Kidney (tissue), 14 donors: Measurements from ENCODE around the gene LLGL2. TPM values are rescaled to one million over a fixed set of nuclear protein-coding genes. Genes with fewer than 3 reads are reported as not detected.
A peak's percentile ranks its signal among the peaks of the same experiment; 100 is the strongest.

ENCODE experiments used
- DNase-seq, 5 donors: peaks; one replicate each; pipeline ENCODE4 v3.0.0-alpha.2; 2013 to 2020
- FAIRE-seq: peaks from 2 replicates; lab custom pipeline; 2012; peaks lifted over from hg19 to GRCh38; lab: Jason Lieb, UNC
- H3K27ac ChIP-seq, 2 donors: one replicate each; pipeline ENCODE4 v1.7.0; 2013; ENCODE audit warnings: low read depth in 2 of 2, low read length in 2 of 2, inconsistent platforms in 1 of 2
- H3K27me3 ChIP-seq: one replicate; pipeline ENCODE4 v1.7.1; 2013; ENCODE audit warnings: low read length, inconsistent platforms; ENCODE audit not compliant: control insufficient read depth, insufficient read depth
- H3K36me3 ChIP-seq, 3 donors: one replicate each; pipeline versions ENCODE4 v1.7.0 to v1.7.1; 2013; ENCODE audit warnings: low read length in 3 of 3, control low read depth in 1 of 3, inconsistent platforms in 1 of 3; ENCODE audit not compliant: insufficient read depth in 3 of 3, control insufficient read depth in 2 of 3
- H3K4me1 ChIP-seq, 3 donors: one replicate each; pipeline versions ENCODE4 v1.7.0 to v1.7.1; 2013; ENCODE audit warnings: low read length in 3 of 3, inconsistent platforms in 1 of 3, low read depth in 1 of 3; ENCODE audit not compliant: control insufficient read depth in 2 of 3, insufficient read depth in 2 of 3
- H3K4me3 ChIP-seq, 3 donors: one replicate each; pipeline versions ENCODE4 v1.7.0 to v1.8.1; 2013; ENCODE audit warnings: low read length in 3 of 3, control low read depth in 1 of 3, inconsistent platforms in 1 of 3
- H3K9ac ChIP-seq, 3 donors: one replicate each; pipeline versions ENCODE4 v1.7.0 to v1.7.1; 2013; ENCODE audit warnings: low read length in 3 of 3, control low read depth in 1 of 3, inconsistent platforms in 1 of 3
- H3K9me3 ChIP-seq, 3 donors: one replicate each; pipeline versions ENCODE4 v1.7.0 to v1.7.1; 2013; ENCODE audit warnings: low read length in 3 of 3, control low read depth in 1 of 3, inconsistent platforms in 1 of 3; ENCODE audit not compliant: control insufficient read depth in 2 of 3, insufficient read depth in 1 of 3
- intact Hi-C: fragments of 100-400 bp; cut with DNase I; formaldehyde crosslinking; loops from one replicate; pipeline ENCODE4 v1.11.1; 2022
- polyA plus RNA-seq: library from polyadenylated mRNA; stranded (reverse); fragments of 350-450 nt; fragmentation: Illumina TruSeq; extraction: RNeasy Lipid Tissue Mini Kit (QIAGEN cat#74804); gene quantifications from one replicate; pipeline ENCODE4 v1.2.3, GENCODE V29; 2014; ENCODE audit warnings: low read depth, low replicate concordance; ENCODE audit not compliant: insufficient read depth
- total RNA-seq: library from RNA; stranded (reverse); fragmentation: NEBNext Ultra II Directional; extraction: Animal tissue kit (Norgen Biotek cat#: 25700); gene quantifications from one replicate; pipeline ENCODE4 v1.2.1, GENCODE V29; 2021
- TF ChIP-seq, protein P1 (sequence below): IDR thresholded peaks from 3 replicates; pipeline ENCODE4 v1.5.1; 2012; ENCODE audit warnings: mild to moderate bottlenecking, moderate library complexity, borderline replicate concordance; ENCODE audit not compliant: insufficient read depth; ENCODE audit errors: extremely low read depth
- donor health status: control.
- donor health status: control.
- donor health status: control.
- donor health status: control.
- donor health status: control.
- donor health status: DM: yes; HTN: yes; CAD: no.
- donor health status: Normal renal cell carcinoma (clear cell type).

LLGL2 gene
- total and polyA plus RNA-seq, 2 donors from 2014 or later = 181 to 262 TPM

DNA sequence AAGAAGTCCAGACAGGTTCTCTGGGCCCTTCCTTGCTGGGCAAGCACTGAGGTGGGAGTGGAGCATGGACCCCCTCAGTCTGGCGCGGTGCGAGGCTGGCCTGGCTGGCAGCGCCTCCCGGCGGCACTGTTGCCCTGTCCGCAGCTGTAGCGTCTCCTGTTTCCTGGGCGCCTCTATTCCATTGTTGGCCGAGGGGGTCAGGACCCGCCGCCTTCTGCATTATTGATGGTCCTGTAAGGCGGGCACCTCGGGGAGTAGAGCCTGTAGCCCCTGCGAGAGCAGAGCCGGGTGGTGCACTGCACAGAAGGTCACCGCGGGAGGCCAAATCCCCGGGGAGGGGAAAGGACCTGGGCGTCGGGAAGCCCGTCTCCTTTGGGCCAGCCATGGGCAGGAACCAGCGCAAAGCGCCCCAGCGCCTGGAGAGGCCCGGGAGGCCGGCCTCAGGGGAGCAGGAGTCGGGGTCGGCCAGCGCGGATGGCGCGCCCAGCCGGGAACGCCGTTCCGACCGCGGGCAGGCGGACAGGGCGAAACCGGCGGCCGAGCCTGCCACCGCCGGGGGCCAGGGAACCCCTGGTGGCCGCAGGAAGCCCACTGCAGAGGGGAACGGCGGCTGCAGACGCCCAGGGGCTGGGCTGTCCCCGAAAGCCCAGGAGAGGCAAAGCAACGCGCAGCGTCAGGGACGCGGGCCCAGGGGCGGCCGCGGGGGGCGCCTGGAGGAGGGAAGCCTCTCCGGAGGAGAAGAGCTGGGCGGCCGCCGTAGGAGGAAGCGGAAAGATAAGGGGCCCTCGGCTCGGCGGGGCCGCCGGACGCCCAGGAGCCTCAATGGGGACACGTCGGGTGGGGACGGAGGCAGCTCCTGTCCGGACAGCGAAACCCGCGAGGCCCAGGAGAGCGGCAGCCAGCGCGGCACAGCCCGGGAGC is 62.4 kb downstream of the LLGL2 start, which contains the start of gene MYO15B:
TSS of gene MYO15B (plus strand) at position 126 of the 921 bp plus-strand sequence. CDS start at position 384, 258 bp downstream.
- Histone ChIP-seq H3K9ac (peak within 1 kb of the TSS in 2 of 3 donors; percentile 37 to 71), H3K9me3 (no peaks in the 10 kb centered on the region), H3K27me3 (no peaks in the 10 kb centered on the region), H3K4me3 (peak within 1 kb of the TSS; percentile 6 to 60 (median 44)), H3K36me3 (peaks cover 0 to 8% (median 0%) of the 10 kb centered on the region in 3 donors), H3K27ac (peak within 1 kb of the TSS; percentile 82 to 94), H3K4me1 (peaks cover 0 to 9% (median 3%) of the 10 kb centered on the region in 3 donors)
- intact Hi-C loops = no loop called here
- peak; percentile 85 to 92 (median 87) for DNase-seq
- TF ChIP-seq, protein P1, sequence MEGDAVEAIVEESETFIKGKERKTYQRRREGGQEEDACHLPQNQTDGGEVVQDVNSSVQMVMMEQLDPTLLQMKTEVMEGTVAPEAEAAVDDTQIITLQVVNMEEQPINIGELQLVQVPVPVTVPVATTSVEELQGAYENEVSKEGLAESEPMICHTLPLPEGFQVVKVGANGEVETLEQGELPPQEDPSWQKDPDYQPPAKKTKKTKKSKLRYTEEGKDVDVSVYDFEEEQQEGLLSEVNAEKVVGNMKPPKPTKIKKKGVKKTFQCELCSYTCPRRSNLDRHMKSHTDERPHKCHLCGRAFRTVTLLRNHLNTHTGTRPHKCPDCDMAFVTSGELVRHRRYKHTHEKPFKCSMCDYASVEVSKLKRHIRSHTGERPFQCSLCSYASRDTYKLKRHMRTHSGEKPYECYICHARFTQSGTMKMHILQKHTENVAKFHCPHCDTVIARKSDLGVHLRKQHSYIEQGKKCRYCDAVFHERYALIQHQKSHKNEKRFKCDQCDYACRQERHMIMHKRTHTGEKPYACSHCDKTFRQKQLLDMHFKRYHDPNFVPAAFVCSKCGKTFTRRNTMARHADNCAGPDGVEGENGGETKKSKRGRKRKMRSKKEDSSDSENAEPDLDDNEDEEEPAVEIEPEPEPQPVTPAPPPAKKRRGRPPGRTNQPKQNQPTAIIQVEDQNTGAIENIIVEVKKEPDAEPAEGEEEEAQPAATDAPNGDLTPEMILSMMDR = peak; percentile 33
- no peak for FAIRE-seq

DNA sequence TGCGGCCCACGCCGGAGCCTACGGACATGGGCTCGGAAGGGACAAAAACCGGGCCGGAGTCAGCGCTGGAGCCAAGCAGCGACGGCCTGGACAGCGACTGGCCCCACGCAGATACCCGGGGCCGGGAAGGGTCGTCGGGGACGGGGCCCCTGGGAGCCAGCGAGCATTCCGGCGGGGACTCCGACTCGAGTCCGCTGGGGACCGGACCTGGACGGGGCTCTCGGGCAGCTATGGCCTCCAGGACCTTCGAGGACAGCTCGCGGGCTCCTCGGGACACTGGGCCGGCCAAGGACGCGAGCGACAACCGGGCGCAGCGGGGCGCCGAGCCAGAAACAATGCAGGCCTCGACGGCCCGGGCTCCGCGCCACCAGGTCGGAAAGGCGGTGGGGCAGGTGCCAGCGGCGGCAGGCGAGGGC is 63.1 kb downstream of the LLGL2 start:
- TF ChIP-seq, protein P1 = no peak
- intact Hi-C loops = no loop called here
- no peaks in the 10 kb centered on the region for H3K9me3 ChIP-seq
- no peak for FAIRE-seq
- peaks cover 0 to 8% (median 0%) of the 10 kb centered on the region in 3 donors for H3K36me3 ChIP-seq
- peak overlapping the region; percentile 82 to 94 for H3K27ac ChIP-seq
- peak in 2 of 5 donors; percentile 77 to 84 for DNase-seq
- peaks cover 0 to 9% (median 3%) of the 10 kb centered on the region in 3 donors for H3K4me1 ChIP-seq
- peak overlapping the region in 2 of 3 donors; percentile 22 to 71 for H3K9ac ChIP-seq
- H3K27me3 ChIP-seq = no peaks in the 10 kb centered on the region
- peak overlapping the region; percentile 6 to 60 (median 24) for H3K4me3 ChIP-seq

DNA sequence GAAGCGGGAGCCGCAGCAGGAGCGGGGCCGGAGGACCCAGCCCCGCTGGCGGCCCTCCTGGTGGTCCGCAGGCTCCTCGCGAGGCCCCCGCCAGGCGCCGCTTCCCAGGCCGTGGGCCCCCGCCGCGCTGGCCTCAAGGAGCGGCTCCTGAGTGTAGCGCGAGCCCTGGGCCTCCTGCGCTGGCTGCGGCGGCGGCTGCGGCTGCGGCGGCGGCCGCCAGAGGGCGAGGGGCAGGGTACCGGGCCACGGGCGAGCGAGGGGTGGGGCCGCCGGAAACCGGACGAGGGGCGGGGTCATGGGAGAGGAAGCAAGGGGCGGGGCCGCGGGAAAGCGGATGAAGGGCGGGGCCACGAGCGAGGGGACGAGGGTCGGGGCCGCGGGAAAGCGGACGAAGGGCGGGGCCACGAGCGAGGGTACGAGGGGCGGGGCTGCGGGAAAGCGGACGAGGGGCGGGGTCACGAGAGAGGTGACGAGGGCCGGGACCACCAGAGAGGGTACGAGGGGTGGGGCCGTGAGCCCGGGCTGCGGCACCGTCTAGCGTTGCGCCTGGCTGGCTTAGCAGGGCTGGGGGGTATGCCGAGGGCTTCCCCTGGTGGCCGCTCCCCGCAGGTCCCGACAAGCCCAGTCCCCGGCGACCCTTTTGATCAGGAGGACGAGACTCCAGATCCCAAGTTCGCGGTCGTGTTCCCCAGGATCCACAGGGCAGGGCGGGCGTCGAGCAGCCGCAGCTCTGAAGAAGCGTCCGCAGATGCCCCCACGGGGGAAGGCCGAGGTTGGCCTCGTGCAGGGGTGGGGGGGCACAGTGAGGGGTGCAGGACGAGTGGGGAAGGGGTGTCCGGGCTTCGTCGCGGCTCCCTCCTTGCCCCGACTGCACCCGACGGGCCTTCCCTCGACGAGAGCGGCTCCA is 63.8 kb downstream of the LLGL2 start:
- Histone ChIP-seq H3K4me1 (peaks cover 0 to 9% (median 3%) of the 10 kb centered on the region in 3 donors), H3K9ac (peak overlapping the region in 1 of 3 donors; percentile 71), H3K27ac (peak overlapping the region; percentile 82 to 94), H3K36me3 (peaks cover 0 to 8% (median 0%) of the 10 kb centered on the region in 3 donors), H3K27me3 (no peaks in the 10 kb centered on the region), H3K9me3 (no peaks in the 10 kb centered on the region), H3K4me3 (peak overlapping the region; percentile 20 to 60 (median 50))
- FAIRE-seq (no peak), DNase-seq (peak; percentile 96 to 98 (median 97))
- intact Hi-C loops = no loop called here
- TF ChIP-seq, protein P1 = peak; percentile 88
